GM06990 (cell line): ENCODE measurements around the gene PUM1.
"Not testable (repeated sequence)": the region's sequence is repeated elsewhere in the genome, so short reads cannot be mapped to it uniquely, and the experiment has no call there.

Experiments used
- DNase-seq: peaks from one replicate; pipeline ENCODE4 v3.0.0-alpha.2; 2011; ENCODE audit not compliant: insufficient read length; ENCODE audit errors: extremely low read depth
- H3K27me3 ChIP-seq: replicated peaks from 2 replicates; pipeline ENCODE4 v1.6.0; 2011; ENCODE audit warnings: low read length; ENCODE audit not compliant: control insufficient read depth, insufficient read depth
- H3K36me3 ChIP-seq: 2 replicates; pipeline ENCODE4 v1.5.1; 2011; ENCODE audit warnings: low read length; ENCODE audit not compliant: control insufficient read depth, insufficient read depth
- H3K4me3 ChIP-seq: replicated peaks from 2 replicates; pipeline ENCODE4 v1.5.1; 2011; ENCODE audit warnings: low read depth, mild to moderate bottlenecking, control low read depth, low read length
- CTCF ChIP-seq: IDR thresholded peaks from 2 replicates; pipeline ENCODE4 v1.5.1; 2011; ENCODE audit warnings: low read length, control low read depth, mild to moderate bottlenecking, inconsistent platforms; ENCODE audit not compliant: insufficient read depth, poor library complexity, severe bottlenecking

Gene PUM1

GRCh38 chr1:30977511-30977910 lies 88.0 kb downstream of the PUM1 start:
- TF ChIP-seq CTCF: no peak
- Histone ChIP-seq H3K27me3 (no peaks in the 10 kb centered on the region), H3K4me3 (no peak overlapping the region), H3K36me3 (peaks cover 12% of the 10 kb centered on the region)
- no peak for DNase-seq

- Histone ChIP-seq H3K4me3 (no peak overlapping the region), H3K36me3 (peaks cover 12% of the 10 kb centered on the region), H3K27me3 (no peaks in the 10 kb centered on the region)
- TF ChIP-seq CTCF: no peak
- DNase-seq: no peak
Measured at GRCh38 chr1:30977105-30977504, 88.4 kb downstream of the PUM1 start.

GRCh38 chr1:30976143-30976542 lies 89.4 kb downstream of the PUM1 start:
- H3K27me3 ChIP-seq: no peaks in the 10 kb centered on the region
- H3K36me3 ChIP-seq: peaks cover 12% of the 10 kb centered on the region
- H3K4me3 ChIP-seq: no peak overlapping the region
- no peak for DNase-seq
- no peak for TF ChIP-seq CTCF

GRCh38 chr1:30975217-30975616 lies 90.3 kb downstream of the PUM1 start:
- no peak for TF ChIP-seq CTCF
- Histone ChIP-seq H3K4me3 (no peak overlapping the region), H3K36me3 (peaks cover 12% of the 10 kb centered on the region), H3K27me3 (no peaks in the 10 kb centered on the region)
- DNase-seq: no peak

GRCh38 chr1:30974536-30974935 lies 91.0 kb downstream of the PUM1 start:
- DNase-seq: no peak
- Histone ChIP-seq H3K27me3 (no peaks in the 10 kb centered on the region), H3K4me3 (no peak overlapping the region), H3K36me3 (peaks cover 8% of the 10 kb centered on the region)
- no peak for TF ChIP-seq CTCF

- not testable (repeated sequence) for H3K36me3 ChIP-seq, DNase-seq
Measured at GRCh38 chr1:30972349-30972748, 93.2 kb downstream of the PUM1 start.

More at GRCh38 chr1:30972349-30972748, 93.2 kb downstream of the PUM1 start:
- H3K4me3 ChIP-seq, H3K27me3 ChIP-seq: not testable (repeated sequence)
